Mesodermal cell (in vitro differentiated cells): ENCODE measurements around the gene MACROD2.

Experiments
- H3K27ac ChIP-seq: 2 replicates; pipeline ENCODE4 v1.7.0; 2013; ENCODE audit warnings: mild to moderate bottlenecking, low read depth, low read length, moderate library complexity; ENCODE audit not compliant: severe bottlenecking
- H3K36me3 ChIP-seq: 2 replicates; pipeline ENCODE4 v1.7.1; 2013; ENCODE audit warnings: mild to moderate bottlenecking, low read length, moderate library complexity; ENCODE audit not compliant: control insufficient read depth, insufficient read depth
- H3K4me1 ChIP-seq: one replicate; pipeline ENCODE4 v1.7.1; 2013; ENCODE audit warnings: mild to moderate bottlenecking, low read length; ENCODE audit not compliant: insufficient read depth, control insufficient read depth, poor library complexity, severe bottlenecking
- H3K4me3 ChIP-seq: 2 replicates; pipeline ENCODE4 v1.7.0; 2013; ENCODE audit warnings: low read length, control low read depth, mild to moderate bottlenecking; ENCODE audit not compliant: insufficient read depth, poor library complexity, severe bottlenecking; ENCODE audit errors: extremely low read depth
- H3K9me3 ChIP-seq: 2 replicates; pipeline ENCODE4 v1.7.1; 2013; ENCODE audit warnings: mild to moderate bottlenecking, low read length, moderate library complexity; ENCODE audit not compliant: control insufficient read depth
- WGBS, 2 experiments: methylation state at CpG; one replicate each; pipeline ENCODE4 v1.1.5; 2013; ENCODE audit warnings: missing lambda C conversion rate in 2 of 2; ENCODE audit not compliant: insufficient coverage in 2 of 2; 5-methylcytosine and 5-hydroxymethylcytosine counted together

The MACROD2 gene

GRCh38 chr20:15240801-15241200 lies 1245.5 kb downstream of the MACROD2 start:
- no CpG with 5 or more reads among the region's 1 CpG for WGBS, 2 experiments
- H3K27ac ChIP-seq: no peak overlapping the region
- no peaks in the 10 kb centered on the region for H3K9me3 ChIP-seq
- no peaks in the 10 kb centered on the region for H3K4me1 ChIP-seq
- no peak overlapping the region for H3K4me3 ChIP-seq
- H3K36me3 ChIP-seq: no peaks in the 10 kb centered on the region

GRCh38 chr20:15241681-15242080 lies 1246.4 kb downstream of the MACROD2 start:
- H3K4me1 ChIP-seq: no peaks in the 10 kb centered on the region
- H3K27ac ChIP-seq: no peak overlapping the region
- H3K9me3 ChIP-seq: no peaks in the 10 kb centered on the region
- H3K4me3 ChIP-seq: no peak overlapping the region
- no peaks in the 10 kb centered on the region for H3K36me3 ChIP-seq

DNA sequence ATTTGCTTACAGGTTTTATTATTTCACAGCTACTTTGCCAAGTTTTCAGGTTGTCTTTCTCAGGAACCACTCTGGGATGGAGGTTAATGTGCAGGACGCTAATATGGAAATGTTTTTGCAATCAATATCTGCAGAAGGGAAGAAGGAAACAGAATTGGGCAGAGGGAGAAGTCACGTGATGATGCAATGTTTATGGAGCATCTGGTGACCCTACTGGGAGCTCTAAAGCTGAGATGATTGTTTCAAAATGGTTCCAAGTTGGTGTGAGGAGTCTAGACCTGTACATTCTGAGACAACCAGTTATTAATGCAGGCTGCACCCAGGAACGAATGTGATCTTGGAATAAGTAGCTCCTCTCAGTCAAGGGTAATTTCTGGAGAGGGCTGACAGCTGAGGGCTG lies 1247.5 kb downstream of the MACROD2 start:
- H3K4me3 ChIP-seq: no peak overlapping the region
- no peaks in the 10 kb centered on the region for H3K4me1 ChIP-seq
- 93 to 94% methylated on average over 2 to 3 of the region's 3 CpGs for WGBS, 2 experiments
- H3K9me3 ChIP-seq: no peaks in the 10 kb centered on the region
- no peak overlapping the region for H3K27ac ChIP-seq
- H3K36me3 ChIP-seq: no peaks in the 10 kb centered on the region

- WGBS, 2 experiments: 71% methylated on average over 1 of the region's 2 CpGs; no CpG with 5 or more reads in 1 of the 2 experiments
- Histone ChIP-seq H3K4me3 (no peak overlapping the region), H3K36me3 (no peaks in the 10 kb centered on the region), H3K4me1 (no peaks in the 10 kb centered on the region), H3K9me3 (no peaks in the 10 kb centered on the region), H3K27ac (no peak overlapping the region)
Observed at GRCh38 chr20:15245896-15246295, 1250.6 kb downstream of the MACROD2 start.

- Histone ChIP-seq H3K36me3 (no peaks in the 10 kb centered on the region), H3K27ac (no peak overlapping the region), H3K4me3 (no peak overlapping the region), H3K4me1 (no peaks in the 10 kb centered on the region), H3K9me3 (no peaks in the 10 kb centered on the region)
- 88 to 95% methylated on average over 3 to 6 of the region's 7 CpGs for WGBS, 2 experiments
Observed at GRCh38 chr20:15248618-15249395, 1253.5 kb downstream of the MACROD2 start.

DNA sequence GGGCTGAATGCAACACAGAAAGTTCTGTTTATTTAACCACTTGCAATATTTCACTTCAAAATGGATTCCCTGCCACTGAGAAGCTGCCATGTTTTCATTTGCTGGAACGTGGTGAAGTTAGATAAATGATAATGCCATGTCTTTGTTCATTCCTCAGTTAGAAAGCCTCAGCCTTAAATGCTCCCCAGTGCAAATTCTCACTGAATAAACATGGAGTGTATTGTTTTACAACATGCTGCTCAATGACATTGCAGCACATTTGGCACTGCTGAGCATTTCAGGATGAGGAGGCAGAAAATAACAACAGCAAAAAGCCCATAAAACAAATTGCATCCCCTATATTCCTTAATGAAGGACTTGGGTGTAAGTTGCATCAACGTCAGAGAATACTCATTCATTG lies 1255.9 kb downstream of the MACROD2 start:
- Histone ChIP-seq H3K4me1 (no peaks in the 10 kb centered on the region), H3K27ac (no peak overlapping the region), H3K36me3 (no peaks in the 10 kb centered on the region), H3K4me3 (no peak overlapping the region), H3K9me3 (no peaks in the 10 kb centered on the region)
- WGBS, 2 experiments: no CpG with 5 or more reads among the region's 2 CpGs

DNA sequence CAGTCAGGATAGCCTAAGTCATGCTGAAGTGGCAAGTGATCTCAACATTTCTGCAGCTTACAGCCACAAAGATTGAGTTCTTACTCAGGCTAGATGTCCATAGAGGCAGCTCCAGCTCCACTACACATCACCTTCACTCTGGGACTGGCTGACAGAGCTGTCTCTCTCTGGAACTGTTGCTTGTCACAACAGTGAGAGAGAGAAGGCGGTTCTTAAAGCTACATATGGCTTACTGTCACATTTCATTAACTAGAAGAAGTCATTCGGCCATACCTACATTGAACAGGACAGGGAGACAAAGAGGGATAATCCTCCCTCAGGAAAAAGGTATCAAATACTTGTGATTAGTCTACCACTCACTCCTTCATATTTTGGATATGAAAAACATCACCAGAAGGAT lies 1257.0 kb downstream of the MACROD2 start:
- WGBS, 2 experiments: 100% methylated on average over 1 of the region's 2 CpGs; no CpG with 5 or more reads in 1 of the 2 experiments
- H3K9me3 ChIP-seq: no peaks in the 10 kb centered on the region
- no peaks in the 10 kb centered on the region for H3K36me3 ChIP-seq
- H3K4me3 ChIP-seq: no peak overlapping the region
- H3K27ac ChIP-seq: no peak overlapping the region
- no peaks in the 10 kb centered on the region for H3K4me1 ChIP-seq

DNA sequence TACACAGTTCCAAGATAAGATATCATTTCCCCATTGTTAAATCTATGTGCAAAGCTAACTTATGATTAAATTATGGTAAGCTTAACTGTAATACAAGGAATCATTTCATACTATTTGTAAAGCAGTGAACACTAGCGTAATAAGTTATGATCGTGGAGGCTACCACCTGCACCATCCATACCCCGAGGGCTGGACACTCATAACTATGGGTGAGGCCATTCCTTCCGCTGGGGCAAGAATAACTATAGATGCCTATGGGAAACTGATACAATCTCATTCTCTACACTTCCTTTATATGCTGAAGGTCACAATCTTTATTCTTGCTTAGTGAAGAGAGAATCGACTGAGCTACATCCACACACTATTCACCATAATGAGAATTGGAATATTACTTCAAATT lies 1258.1 kb downstream of the MACROD2 start:
- Histone ChIP-seq H3K27ac (no peak overlapping the region), H3K4me1 (no peaks in the 10 kb centered on the region), H3K9me3 (no peaks in the 10 kb centered on the region), H3K4me3 (no peak overlapping the region), H3K36me3 (no peaks in the 10 kb centered on the region)
- WGBS, 2 experiments: 70 to 71% methylated on average over 2 to 3 of the region's 5 CpGs

DNA sequence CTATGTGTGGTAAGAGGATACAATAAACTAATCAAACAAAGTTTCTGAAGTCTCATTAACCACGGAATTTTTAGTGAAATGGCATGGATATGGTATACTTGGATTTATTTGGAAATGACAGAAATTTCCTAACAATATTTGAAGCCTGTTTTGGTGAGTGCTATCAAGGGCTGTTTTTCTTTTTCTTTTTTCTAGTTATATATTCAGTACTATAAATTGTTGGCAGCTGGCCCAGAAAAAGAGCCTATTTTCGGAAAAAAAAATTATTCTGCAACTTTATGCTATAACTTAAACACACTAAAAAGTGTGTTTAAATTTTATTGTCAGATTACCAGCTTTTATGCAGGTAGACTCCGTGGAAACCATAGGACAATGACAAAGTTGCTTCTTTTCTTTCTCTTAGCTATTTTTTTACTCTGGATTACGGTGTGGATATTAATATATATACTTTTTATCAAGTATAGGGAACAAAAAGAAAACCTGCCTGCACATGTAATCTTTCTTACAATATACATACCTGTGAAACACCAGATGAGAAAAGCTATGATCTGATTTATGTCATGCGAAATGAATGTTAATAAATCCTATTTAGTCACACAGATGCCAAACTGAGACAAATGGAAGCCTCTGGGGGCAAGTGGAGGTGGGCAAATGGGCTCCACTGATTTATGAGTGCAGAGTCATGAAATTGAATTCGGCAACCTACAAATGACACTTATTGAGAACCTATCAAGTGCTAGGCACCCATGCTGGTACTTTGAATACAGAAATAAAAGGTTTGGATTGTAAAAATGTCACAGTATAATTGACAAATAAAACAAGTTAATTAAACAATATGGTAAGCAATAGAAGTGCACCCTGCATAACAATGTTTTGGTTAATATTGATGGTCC lies 1261.6 kb downstream of the MACROD2 start:
- Histone ChIP-seq H3K4me1 (no peaks in the 10 kb centered on the region), H3K9me3 (no peaks in the 10 kb centered on the region), H3K36me3 (no peaks in the 10 kb centered on the region), H3K4me3 (no peak overlapping the region), H3K27ac (no peak overlapping the region)
- WGBS, 2 experiments: no CpG with 5 or more reads among the region's 6 CpGs

DNA sequence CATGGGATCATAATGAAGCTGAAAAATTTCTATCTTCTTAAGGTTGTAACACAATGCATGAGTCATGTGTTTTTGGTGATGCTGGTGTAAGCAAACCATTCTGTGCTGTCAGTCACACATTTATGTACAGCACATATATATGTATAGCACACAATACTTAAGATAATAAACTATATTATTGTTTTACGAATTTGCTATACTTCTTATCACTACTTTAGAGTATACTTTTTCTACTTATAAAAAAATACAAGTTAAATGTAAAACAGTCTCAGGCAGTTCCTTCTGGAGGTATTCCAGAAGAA lies 1262.2 kb downstream of the MACROD2 start:
- Histone ChIP-seq H3K4me3 (no peak overlapping the region), H3K36me3 (no peaks in the 10 kb centered on the region), H3K27ac (no peak overlapping the region), H3K9me3 (no peaks in the 10 kb centered on the region), H3K4me1 (no peaks in the 10 kb centered on the region)
- WGBS, 2 experiments: no CpG with 5 or more reads among the region's 1 CpG
